ENCODE results near the gene RBM25.
"Not testable (repeated sequence)": the region's sequence is repeated elsewhere in the genome, so short reads cannot be mapped to it uniquely, and the experiment has no call there.

The RBM25 gene

GRCh38 chr14:73058224-73058921 is at the start of gene RBM25:
TSS of gene RBM25 (plus strand) at chr14:73058534. CDS start at chr14:73071642, 13,108 bp downstream.
- DNase-seq (ENCODE audit: low spot score) = peak; percentile 96

GRCh38 chr14:73011189-73011588 is 47.1 kb upstream of the RBM25 start:
- DNase-seq (ENCODE audit: low spot score) = not testable (repeated sequence)

GRCh38 chr14:73014105-73014504 is 44.2 kb upstream of the RBM25 start:
- DNase-seq (ENCODE audit: low spot score) = no peak

GRCh38 chr14:73015552-73015951 is 42.8 kb upstream of the RBM25 start:
- DNase-seq (ENCODE audit: low spot score) = not testable (repeated sequence)

- DNase-seq (ENCODE audit: low spot score) = not testable (repeated sequence)
Observed at GRCh38 chr14:73016011-73016410, 42.3 kb upstream of the RBM25 start.

- no peak for DNase-seq (ENCODE audit: low spot score)
Observed at GRCh38 chr14:73022051-73022450, 36.3 kb upstream of the RBM25 start.

- no peak for DNase-seq (ENCODE audit: low spot score)
Observed at GRCh38 chr14:73025544-73025943, 32.8 kb upstream of the RBM25 start.

- peak; percentile 5 for DNase-seq (ENCODE audit: low spot score)
Observed at GRCh38 chr14:73026243-73026844, 32.0 kb upstream of the RBM25 start.

GRCh38 chr14:73026845-73027542 is 31.3 kb upstream of the RBM25 start, which contains the start of gene ZFYVE1:
TSS of gene ZFYVE1 (minus strand) at chr14:73027106. CDS start at chr14:73024508, 2,598 bp downstream.
- DNase-seq (ENCODE audit: low spot score) = peak; percentile 88

- peak; percentile 13 for DNase-seq (ENCODE audit: low spot score)
Observed at GRCh38 chr14:73027546-73027945, 30.8 kb upstream of the RBM25 start.

- no peak for DNase-seq (ENCODE audit: low spot score)
Observed at GRCh38 chr14:73027984-73028383, 30.4 kb upstream of the RBM25 start.

GRCh38 chr14:73036706-73037450 is 21.5 kb upstream of the RBM25 start:
- not testable (repeated sequence) for DNase-seq (ENCODE audit: low spot score)

GRCh38 chr14:73047808-73048207 is 10.5 kb upstream of the RBM25 start:
- DNase-seq (ENCODE audit: low spot score) = peak; percentile 28

- DNase-seq (ENCODE audit: low spot score) = no peak
Observed at GRCh38 chr14:73049428-73049827, 8.9 kb upstream of the RBM25 start.

- DNase-seq (ENCODE audit: low spot score) = no peak
Observed at GRCh38 chr14:73055251-73055650, 3.1 kb upstream of the RBM25 start.

GRCh38 chr14:73057944-73058223 is 450 bp upstream of the RBM25 start:
- no peak for DNase-seq (ENCODE audit: low spot score)

- DNase-seq (ENCODE audit: low spot score) = peak; percentile 16
Observed at GRCh38 chr14:73058922-73059673, 764 bp downstream of the RBM25 start.

- DNase-seq (ENCODE audit: low spot score) = no peak
Observed at GRCh38 chr14:73069585-73069984, 11.3 kb downstream of the RBM25 start.

- no peak for DNase-seq (ENCODE audit: low spot score)
Observed at GRCh38 chr14:73091044-73091443, 32.7 kb downstream of the RBM25 start.

GRCh38 chr14:73097421-73097820 is 39.1 kb downstream of the RBM25 start:
- no peak for DNase-seq (ENCODE audit: low spot score)

GRCh38 chr14:73100334-73100733 is 42.0 kb downstream of the RBM25 start:
- DNase-seq (ENCODE audit: low spot score) = no peak
